ENCODE results near the gene ATG4A.

The ATG4A gene

GRCh38 chrX:108169768-108170167 lies 78.2 kb downstream of the ATG4A start:
- no peak for DNase-seq

DNA sequence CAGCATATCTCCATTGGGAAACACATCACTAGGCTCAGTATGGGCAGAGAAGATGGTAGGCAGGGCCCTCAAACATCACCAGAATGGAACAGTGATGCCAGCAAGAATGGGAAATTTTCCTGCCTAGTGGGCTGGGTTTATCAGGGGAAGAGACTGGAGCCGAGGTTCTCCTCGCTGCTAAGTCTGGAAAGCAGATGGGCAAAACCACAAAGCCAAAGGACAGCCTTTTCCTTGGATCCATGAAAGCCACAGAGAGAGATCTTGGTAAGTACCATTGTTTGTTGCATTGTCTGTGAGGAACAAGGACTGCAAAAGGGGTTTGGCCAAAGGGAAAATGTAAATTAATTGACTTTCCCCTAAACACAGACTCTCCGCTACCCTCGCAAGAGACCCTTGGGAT lies 80.1 kb downstream of the ATG4A start:
- no peak for DNase-seq

DNA sequence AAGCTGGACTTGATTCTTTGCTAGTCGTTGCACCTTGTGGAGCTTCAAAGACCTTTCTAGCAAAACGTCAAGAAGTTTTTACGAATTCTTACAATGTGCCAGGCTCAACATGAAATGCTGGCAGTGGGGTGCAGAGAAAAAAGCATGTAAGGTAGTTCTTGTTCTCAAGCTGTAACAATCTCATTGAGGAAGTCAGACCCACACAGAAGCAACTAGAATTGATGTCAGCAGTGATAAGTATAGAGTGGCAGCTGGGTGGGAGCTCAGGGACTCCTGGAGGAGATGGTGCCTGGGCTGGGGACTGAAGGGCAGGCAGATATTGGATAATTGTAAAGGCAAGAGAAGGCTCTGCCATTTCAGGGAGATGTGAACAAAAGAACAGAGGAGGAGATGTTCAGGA lies 82.3 kb downstream of the ATG4A start:
- no peak for DNase-seq

DNA sequence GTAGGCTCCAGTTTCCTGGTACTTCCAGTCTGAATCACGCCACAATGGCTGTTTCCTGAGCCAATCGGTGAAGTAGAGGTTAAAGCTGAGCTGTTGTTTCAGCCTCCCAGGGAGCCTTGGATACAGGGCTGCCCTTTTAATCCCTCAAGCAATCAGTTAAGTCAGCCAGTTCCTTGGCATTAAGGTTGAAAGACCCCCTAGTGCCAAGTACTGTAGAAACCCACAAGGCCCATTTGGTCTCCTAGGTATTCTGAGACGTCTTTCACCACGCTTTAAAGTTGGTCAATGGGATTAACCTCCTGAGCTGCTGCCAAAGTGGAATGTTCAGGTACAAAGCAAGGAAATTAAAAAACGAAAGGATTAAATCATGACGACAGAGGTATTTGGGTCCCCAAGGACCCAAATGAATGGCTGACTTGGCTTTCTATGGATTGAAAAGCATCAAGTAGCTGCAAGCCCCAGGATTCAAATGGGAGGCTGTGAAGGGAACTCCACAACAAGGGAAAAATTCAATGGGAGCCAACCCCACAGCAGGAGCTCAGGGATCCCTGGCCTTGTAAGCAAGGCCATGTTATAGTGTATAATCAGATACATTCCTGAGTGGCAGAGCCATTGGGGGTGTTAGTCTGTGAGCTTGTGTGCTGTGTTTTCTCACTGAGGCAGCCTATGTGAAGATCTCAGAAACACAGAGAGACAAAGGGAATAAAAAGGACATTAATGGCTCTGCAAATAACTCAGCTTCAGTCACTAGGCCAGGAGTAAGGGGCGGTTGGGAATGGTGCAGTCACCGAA lies 86.0 kb downstream of the ATG4A start:
- no peak for DNase-seq

DNA sequence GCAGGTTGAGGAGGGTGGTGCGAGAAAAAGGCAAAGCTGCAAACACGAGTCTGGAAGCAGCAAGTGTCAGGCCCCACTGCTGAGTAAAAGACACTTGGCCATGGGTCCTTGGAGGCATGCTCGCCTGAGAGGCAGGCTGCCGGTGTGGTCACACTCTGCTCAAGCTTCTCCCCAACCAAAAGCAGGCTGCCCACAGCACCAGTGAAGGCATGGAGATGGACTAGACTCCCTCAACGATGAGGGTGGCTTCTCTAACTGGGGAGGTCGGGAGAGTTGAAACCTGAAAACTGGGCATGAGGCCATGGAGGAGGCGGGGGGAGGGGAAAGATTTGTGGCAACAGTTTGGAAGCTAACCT lies 86.5 kb downstream of the ATG4A start:
- no peak for DNase-seq

GRCh38 chrX:108186811-108187210 lies 95.2 kb downstream of the ATG4A start:
- no peak for DNase-seq

DNA sequence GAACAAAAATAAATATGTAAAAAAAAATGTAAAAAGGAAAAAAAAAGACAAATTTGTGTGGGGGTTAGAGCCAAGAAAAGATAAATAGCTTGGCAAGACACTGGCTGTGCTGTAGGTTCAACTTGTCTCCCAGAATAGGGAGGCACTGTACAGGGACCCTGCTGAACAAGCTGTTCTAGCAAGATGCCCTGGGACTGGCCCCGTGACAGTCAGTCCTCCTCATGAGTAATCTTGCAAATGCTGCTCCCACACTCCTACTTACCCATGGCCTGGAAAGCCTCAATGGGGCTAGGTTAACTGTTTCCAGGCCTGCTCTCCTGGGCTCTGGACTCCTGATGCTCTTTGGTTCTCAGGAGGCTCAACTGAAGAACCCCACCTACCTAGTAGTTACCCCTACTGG lies 106.8 kb downstream of the ATG4A start:
- DNase-seq = no peak

GRCh38 chrX:108199041-108199440 lies 107.5 kb downstream of the ATG4A start:
- DNase-seq = no peak

DNA sequence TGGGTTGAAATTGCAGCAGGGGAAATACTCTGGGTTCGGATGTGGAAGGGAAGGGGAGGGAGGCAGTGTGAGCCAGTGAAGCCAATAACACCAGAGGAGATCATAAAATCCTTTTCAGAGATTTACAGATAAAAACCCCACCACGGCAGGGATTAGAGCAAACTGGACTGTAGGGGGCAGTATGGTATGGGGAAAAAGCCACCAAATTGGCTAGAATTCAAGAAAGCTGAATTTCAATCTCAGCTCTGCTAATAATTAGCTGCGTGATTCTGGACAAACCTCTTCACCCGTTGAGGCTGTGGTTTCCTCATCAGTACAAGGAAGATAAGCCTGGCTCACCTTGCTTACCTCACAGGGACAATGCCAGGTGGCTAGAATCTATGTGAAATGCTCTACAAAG lies 108.1 kb downstream of the ATG4A start:
- DNase-seq = no peak

DNA sequence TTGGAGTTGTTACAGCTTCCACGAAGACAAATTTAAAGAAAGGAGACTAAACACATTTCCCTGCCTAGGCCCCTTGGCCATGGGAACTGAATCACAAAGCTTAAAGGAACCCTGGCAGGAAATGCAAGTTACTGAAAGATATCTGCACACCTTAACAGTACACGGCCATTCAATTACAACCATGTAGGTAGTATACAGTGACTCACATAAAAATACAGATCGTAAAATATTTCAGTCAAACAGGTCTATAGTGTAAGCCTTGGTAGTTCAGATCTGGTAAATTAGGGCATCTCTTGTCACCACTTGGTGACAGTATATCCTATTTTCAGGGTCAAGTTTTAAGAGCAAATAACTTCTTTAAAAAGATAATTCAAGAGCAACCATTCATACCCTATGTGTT lies 112.0 kb downstream of the ATG4A start:
- DNase-seq = no peak
